HepG2 (cell line): Measurements from ENCODE around the gene TEX19. TPM values are rescaled to one million over a fixed set of nuclear protein-coding genes. Genes with fewer than 3 reads are reported as not detected.
A peak's percentile ranks its signal among the peaks of the same experiment; 100 is the strongest.

ENCODE experiments used
- ETV5 ChIP-seq: IDR thresholded peaks from 2 replicates; pipeline ENCODE4 v1.6.1; 2018; ENCODE audit warnings: missing biosample characterization, missing genetic modification reagents, inconsistent platforms, borderline replicate concordance
- FOXO1 ChIP-seq: sonication (generic); formaldehyde crosslinking; IDR thresholded peaks from 2 replicates; pipeline ENCODE4 v1.4.0; 2020; ENCODE audit warnings: missing genetic modification reagents
- HMG20A ChIP-seq: IDR thresholded peaks from 2 replicates; pipeline ENCODE4 v1.6.1; 2016; ENCODE audit warnings: borderline replicate concordance
- NBN ChIP-seq: fragments of 450-650 bp; conservative IDR thresholded peaks from 2 replicates; pipeline ENCODE4 v1.6.1; 2017
- NR2F6 ChIP-seq, 2 experiments: IDR thresholded peaks; 2 replicates each; pipeline ENCODE4 v1.6.1; 2016; ENCODE audit warnings: antibody characterized with exemption in 1 of 2, mild to moderate bottlenecking in 1 of 2
- ZFP90 ChIP-seq: sonication (generic); formaldehyde crosslinking; IDR thresholded peaks from 2 replicates; pipeline ENCODE4 v1.8.0; 2022; ENCODE audit warnings: missing genetic modification reagents, mild to moderate bottlenecking, inconsistent platforms, borderline replicate concordance
- ZNF251 ChIP-seq: sonication (generic); formaldehyde crosslinking; IDR thresholded peaks from 2 replicates; pipeline ENCODE4 v1.9.0; 2021; ENCODE audit warnings: mild to moderate bottlenecking, missing genetic modification reagents
- ZNF510 ChIP-seq: sonication (generic); formaldehyde crosslinking; IDR thresholded peaks from 2 replicates; pipeline ENCODE4 v1.4.0; 2020; ENCODE audit warnings: low read depth, mild to moderate bottlenecking, missing genetic modification reagents
- ZNF660 ChIP-seq: sonication (generic); formaldehyde crosslinking; IDR thresholded peaks from 2 replicates; pipeline ENCODE4 v1.5.1; 2020; ENCODE audit warnings: mild to moderate bottlenecking, low read depth, missing genetic modification reagents, borderline replicate concordance
- ZNF775 ChIP-seq: sonication (generic); formaldehyde crosslinking; IDR thresholded peaks from 2 replicates; pipeline ENCODE4 v1.4.0; 2020; ENCODE audit warnings: missing genetic modification reagents, mild to moderate bottlenecking, moderate library complexity, borderline replicate concordance
- ZNF777 ChIP-seq: sonication (generic); formaldehyde crosslinking; IDR thresholded peaks from 2 replicates; pipeline ENCODE4 v1.4.0; 2020; ENCODE audit warnings: missing genetic modification reagents
- polyA plus RNA-seq, 8 experiments: library from polyadenylated mRNA; depleted of rRNA in 3 of 8; stranded (reverse) in 7 of 8; unstranded in 1 of 8; fragments of >200 nt; fragmentation: Illumina TruSeq in 4 of 8; extraction: Trizol in 4 of 8; gene quantifications; 2 replicates each; pipeline versions ENCODE4 v1.2.1 to v1.2.3, GENCODE V29; 2011 to 2016; ENCODE audit warnings: low read depth in 4 of 8, missing spikeins in 1 of 8, mixed read lengths in 1 of 8; ENCODE audit not compliant: insufficient read depth in 1 of 8
- total RNA-seq, 5 experiments: library from RNA; depleted of rRNA; stranded (reverse); fragments of >200 nt; fragmentation: Illumina TruSeq; extraction: Trizol; gene quantifications; 2 replicates each; pipeline ENCODE4 v1.2.3, GENCODE V29; 2016; ENCODE audit warnings: low read depth in 1 of 5
- TF ChIP-seq, protein P1 (sequence below), 2 experiments: IDR thresholded peaks; 2 replicates each; pipeline ENCODE4 v1.6.1; 2011 to 2012; ENCODE audit warnings: low read length in 2 of 2, borderline replicate concordance in 1 of 2, low read depth in 1 of 2, mild to moderate bottlenecking in 1 of 2, moderate library complexity in 1 of 2
- TF ChIP-seq, protein P2 (sequence below): sonication (generic); formaldehyde crosslinking; IDR thresholded peaks from 2 replicates; pipeline ENCODE4 v1.4.0; 2020; ENCODE audit warnings: mild to moderate bottlenecking, missing genetic modification reagents, borderline replicate concordance
- TF ChIP-seq, protein P3 (sequence below): sonication (generic); formaldehyde crosslinking; IDR thresholded peaks from 2 replicates; pipeline ENCODE4 v1.5.0; 2020; ENCODE audit warnings: mild to moderate bottlenecking, missing genetic modification reagents
- TF ChIP-seq, protein P4 (sequence below): sonication (generic); formaldehyde crosslinking; IDR thresholded peaks from 2 replicates; pipeline ENCODE4 v1.4.0; 2020; ENCODE audit warnings: missing genetic modification reagents
- TF ChIP-seq, protein P5 (sequence below): sonication (generic); formaldehyde crosslinking; IDR thresholded peaks from 2 replicates; pipeline ENCODE4 v1.8.0; 2022; ENCODE audit warnings: mild to moderate bottlenecking, missing genetic modification reagents; ENCODE audit not compliant: insufficient replicate concordance

TEX19 gene
- total and polyA plus RNA-seq, 2 of the 13 experiments (the other 11 are each of a cell fraction or from before 2014, with no cell fraction given) = 1.3 to 6.0 TPM

DNA sequence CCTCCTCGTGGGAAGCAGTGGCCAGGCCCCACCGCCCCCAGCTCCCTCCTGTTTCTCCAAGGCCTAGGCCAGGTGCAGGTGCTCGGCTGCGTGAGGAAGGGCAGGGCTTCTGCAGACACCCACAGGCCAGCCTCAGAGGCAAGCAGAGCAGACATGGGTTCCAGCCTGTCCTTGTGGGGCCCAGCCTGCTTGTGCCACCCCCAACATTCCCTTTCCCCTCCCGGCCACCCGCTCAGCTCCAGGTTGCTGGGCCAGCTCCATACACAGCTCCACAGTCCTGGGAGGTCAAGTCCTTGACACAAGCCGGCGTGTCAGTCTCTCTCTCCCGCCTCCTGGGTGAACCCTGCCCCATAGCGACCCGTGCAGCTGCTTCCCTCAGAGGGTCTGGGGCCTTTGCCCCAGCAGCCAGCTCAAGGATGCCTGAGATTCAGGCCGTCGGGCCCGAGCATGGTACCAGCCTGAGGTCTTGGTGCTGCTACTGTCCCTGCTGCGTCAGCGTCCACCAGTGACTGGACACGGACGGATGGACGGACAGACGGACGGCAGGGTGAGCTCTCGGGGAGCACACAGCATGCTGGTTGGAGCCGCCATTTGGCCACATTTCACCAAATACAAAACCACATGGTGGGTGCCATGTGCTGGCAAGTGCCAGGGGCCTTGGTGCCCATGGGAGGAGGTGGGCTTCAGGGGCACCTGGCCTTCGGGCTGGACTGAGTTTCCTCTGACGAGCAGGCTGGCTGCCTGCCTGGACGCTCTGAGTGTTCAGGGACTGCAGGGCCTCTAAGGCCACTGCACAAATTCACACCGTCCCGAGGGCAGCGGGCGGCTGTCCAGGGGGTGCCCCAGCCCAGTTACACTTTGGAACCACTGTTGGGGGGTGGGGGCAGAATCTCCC is 33.5 kb upstream of the TEX19 start (continued):
- TF ChIP-seq, protein P1, sequence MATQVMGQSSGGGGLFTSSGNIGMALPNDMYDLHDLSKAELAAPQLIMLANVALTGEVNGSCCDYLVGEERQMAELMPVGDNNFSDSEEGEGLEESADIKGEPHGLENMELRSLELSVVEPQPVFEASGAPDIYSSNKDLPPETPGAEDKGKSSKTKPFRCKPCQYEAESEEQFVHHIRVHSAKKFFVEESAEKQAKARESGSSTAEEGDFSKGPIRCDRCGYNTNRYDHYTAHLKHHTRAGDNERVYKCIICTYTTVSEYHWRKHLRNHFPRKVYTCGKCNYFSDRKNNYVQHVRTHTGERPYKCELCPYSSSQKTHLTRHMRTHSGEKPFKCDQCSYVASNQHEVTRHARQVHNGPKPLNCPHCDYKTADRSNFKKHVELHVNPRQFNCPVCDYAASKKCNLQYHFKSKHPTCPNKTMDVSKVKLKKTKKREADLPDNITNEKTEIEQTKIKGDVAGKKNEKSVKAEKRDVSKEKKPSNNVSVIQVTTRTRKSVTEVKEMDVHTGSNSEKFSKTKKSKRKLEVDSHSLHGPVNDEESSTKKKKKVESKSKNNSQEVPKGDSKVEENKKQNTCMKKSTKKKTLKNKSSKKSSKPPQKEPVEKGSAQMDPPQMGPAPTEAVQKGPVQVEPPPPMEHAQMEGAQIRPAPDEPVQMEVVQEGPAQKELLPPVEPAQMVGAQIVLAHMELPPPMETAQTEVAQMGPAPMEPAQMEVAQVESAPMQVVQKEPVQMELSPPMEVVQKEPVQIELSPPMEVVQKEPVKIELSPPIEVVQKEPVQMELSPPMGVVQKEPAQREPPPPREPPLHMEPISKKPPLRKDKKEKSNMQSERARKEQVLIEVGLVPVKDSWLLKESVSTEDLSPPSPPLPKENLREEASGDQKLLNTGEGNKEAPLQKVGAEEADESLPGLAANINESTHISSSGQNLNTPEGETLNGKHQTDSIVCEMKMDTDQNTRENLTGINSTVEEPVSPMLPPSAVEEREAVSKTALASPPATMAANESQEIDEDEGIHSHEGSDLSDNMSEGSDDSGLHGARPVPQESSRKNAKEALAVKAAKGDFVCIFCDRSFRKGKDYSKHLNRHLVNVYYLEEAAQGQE (IDR thresholded peaks at IDR 0.05; ENCODE audit: borderline replicate concordance in 1 of 2, low read depth in 1 of 2, low read length in 2 of 2) = no peak; a peak in 1 of 4 replicates
- TF ChIP-seq, protein P2, sequence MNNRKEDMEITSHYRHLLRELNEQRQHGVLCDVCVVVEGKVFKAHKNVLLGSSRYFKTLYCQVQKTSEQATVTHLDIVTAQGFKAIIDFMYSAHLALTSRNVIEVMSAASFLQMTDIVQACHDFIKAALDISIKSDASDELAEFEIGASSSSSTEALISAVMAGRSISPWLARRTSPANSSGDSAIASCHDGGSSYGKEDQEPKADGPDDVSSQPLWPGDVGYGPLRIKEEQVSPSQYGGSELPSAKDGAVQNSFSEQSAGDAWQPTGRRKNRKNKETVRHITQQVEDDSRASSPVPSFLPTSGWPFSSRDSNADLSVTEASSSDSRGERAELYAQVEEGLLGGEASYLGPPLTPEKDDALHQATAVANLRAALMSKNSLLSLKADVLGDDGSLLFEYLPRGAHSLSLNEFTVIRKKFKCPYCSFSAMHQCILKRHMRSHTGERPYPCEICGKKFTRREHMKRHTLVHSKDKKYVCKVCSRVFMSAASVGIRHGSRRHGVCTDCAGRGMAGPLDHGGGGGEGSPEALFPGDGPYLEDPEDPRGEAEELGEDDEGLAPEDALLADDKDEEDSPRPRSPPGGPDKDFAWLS (CRISPR knock-in tag) = peak; percentile 99; the same call in 1 of the 2 replicates
- TF ChIP-seq, protein P3, sequence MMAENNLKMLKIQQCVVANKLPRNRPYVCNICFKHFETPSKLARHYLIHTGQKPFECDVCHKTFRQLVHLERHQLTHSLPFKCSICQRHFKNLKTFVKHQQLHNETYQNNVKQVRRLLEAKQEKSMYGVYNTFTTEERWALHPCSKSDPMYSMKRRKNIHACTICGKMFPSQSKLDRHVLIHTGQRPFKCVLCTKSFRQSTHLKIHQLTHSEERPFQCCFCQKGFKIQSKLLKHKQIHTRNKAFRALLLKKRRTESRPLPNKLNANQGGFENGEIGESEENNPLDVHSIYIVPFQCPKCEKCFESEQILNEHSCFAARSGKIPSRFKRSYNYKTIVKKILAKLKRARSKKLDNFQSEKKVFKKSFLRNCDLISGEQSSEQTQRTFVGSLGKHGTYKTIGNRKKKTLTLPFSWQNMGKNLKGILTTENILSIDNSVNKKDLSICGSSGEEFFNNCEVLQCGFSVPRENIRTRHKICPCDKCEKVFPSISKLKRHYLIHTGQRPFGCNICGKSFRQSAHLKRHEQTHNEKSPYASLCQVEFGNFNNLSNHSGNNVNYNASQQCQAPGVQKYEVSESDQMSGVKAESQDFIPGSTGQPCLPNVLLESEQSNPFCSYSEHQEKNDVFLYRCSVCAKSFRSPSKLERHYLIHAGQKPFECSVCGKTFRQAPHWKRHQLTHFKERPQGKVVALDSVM (CRISPR knock-in tag) = peak; percentile 54; the same call in 1 of the 2 replicates
- TF ChIP-seq ZNF660 (CRISPR knock-in tag) = no peak
- TF ChIP-seq ZNF775 = peak; percentile 91; the same call in 1 of the 2 replicates
- TF ChIP-seq FOXO1 (CRISPR knock-in tag) = peak; percentile 59
- TF ChIP-seq ZNF777 (CRISPR knock-in tag) = peak; percentile 82
- peak; percentile 59; the same call in 1 of the 2 replicates for TF ChIP-seq ZNF510
- 0 out of 2 replicates have a peak, but pooled peaks have one; percentile 39 for TF ChIP-seq ETV5 (CRISPR knock-in tag)
- TF ChIP-seq, protein P4, sequence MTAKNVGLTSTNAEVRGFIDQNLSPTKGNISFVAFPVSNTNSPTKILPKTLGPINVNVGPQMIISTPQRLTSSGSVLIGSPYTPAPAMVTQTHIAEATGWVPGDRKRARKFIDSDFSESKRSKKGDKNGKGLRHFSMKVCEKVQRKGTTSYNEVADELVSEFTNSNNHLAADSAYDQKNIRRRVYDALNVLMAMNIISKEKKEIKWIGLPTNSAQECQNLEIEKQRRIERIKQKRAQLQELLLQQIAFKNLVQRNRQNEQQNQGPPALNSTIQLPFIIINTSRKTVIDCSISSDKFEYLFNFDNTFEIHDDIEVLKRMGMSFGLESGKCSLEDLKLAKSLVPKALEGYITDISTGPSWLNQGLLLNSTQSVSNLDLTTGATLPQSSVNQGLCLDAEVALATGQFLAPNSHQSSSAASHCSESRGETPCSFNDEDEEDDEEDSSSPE = peak; percentile 88
- no peak for TF ChIP-seq NBN
- peak; percentile 95 for TF ChIP-seq NR2F6 (IDR thresholded peaks at IDR 0.05)
- TF ChIP-seq NR2F6 (CRISPR knock-in tag; IDR thresholded peaks at IDR 0.05) = peak; percentile 98
- 0 out of 2 replicates have a peak, but pooled peaks have one; percentile 34 for TF ChIP-seq ZNF251 (CRISPR knock-in tag)
- 0 out of 2 replicates have a peak, but pooled peaks have one; percentile 59 for TF ChIP-seq ZFP90 (CRISPR knock-in tag)
- TF ChIP-seq, protein P5, sequence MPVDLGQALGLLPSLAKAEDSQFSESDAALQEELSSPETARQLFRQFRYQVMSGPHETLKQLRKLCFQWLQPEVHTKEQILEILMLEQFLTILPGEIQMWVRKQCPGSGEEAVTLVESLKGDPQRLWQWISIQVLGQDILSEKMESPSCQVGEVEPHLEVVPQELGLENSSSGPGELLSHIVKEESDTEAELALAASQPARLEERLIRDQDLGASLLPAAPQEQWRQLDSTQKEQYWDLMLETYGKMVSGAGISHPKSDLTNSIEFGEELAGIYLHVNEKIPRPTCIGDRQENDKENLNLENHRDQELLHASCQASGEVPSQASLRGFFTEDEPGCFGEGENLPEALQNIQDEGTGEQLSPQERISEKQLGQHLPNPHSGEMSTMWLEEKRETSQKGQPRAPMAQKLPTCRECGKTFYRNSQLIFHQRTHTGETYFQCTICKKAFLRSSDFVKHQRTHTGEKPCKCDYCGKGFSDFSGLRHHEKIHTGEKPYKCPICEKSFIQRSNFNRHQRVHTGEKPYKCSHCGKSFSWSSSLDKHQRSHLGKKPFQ (CRISPR knock-in tag) = peak; percentile 29
- TF ChIP-seq HMG20A (CRISPR knock-in tag) = peak; percentile 41; the same call in 1 of the 2 replicates
